GM19328 (cell line): ENCODE results near the gene CHD6.

Experiments used
- ATAC-seq: cut with Tn5 transposase; IDR thresholded peaks from one replicate; pipeline ENCODE4 v1.9.1; 2021; ENCODE audit warnings: mild to moderate bottlenecking, moderate library complexity; ENCODE audit not compliant: unreplicated experiment

The CHD6 gene

GRCh38 chr20:41476013-41476441 lies 142.2 kb downstream of the CHD6 start:
- ATAC-seq = no peak

GRCh38 chr20:41475503-41475902 lies 142.7 kb downstream of the CHD6 start:
- ATAC-seq = no peak

GRCh38 chr20:41470362-41471095 lies 147.6 kb downstream of the CHD6 start:
- ATAC-seq = no peak

- no peak for ATAC-seq
Observed at GRCh38 chr20:41469868-41470267, 148.3 kb downstream of the CHD6 start.

GRCh38 chr20:41468994-41469600 lies 149.1 kb downstream of the CHD6 start:
- ATAC-seq = no peak

GRCh38 chr20:41467690-41468089 lies 150.5 kb downstream of the CHD6 start:
- no peak for ATAC-seq

GRCh38 chr20:41467220-41467619 lies 151.0 kb downstream of the CHD6 start:
- no peak for ATAC-seq

GRCh38 chr20:41463567-41463966 lies 154.6 kb downstream of the CHD6 start:
- no peak for ATAC-seq

- ATAC-seq = no peak
Observed at GRCh38 chr20:41462372-41463161, 155.6 kb downstream of the CHD6 start.

GRCh38 chr20:41458761-41459160 lies 159.4 kb downstream of the CHD6 start:
- no peak for ATAC-seq

GRCh38 chr20:41457173-41457857 lies 160.9 kb downstream of the CHD6 start:
- ATAC-seq = no peak

GRCh38 chr20:41456351-41456750 lies 161.8 kb downstream of the CHD6 start:
- no peak for ATAC-seq

- no peak for ATAC-seq
Observed at GRCh38 chr20:41454250-41454649, 163.9 kb downstream of the CHD6 start.

- no peak for ATAC-seq
Observed at GRCh38 chr20:41453010-41453950, 164.9 kb downstream of the CHD6 start.

- ATAC-seq = no peak
Observed at GRCh38 chr20:41452226-41452625, 166.0 kb downstream of the CHD6 start.

- ATAC-seq = no peak
Observed at GRCh38 chr20:41447006-41447405, 171.2 kb downstream of the CHD6 start.

GRCh38 chr20:41446456-41446855 lies 171.7 kb downstream of the CHD6 start:
- ATAC-seq = no peak

- no peak for ATAC-seq
Observed at GRCh38 chr20:41444821-41445220, 173.4 kb downstream of the CHD6 start.

GRCh38 chr20:41443691-41444090 lies 174.5 kb downstream of the CHD6 start:
- ATAC-seq = no peak

- no peak for ATAC-seq
Observed at GRCh38 chr20:41440882-41441281, 177.3 kb downstream of the CHD6 start.
